GM23338 (cell line): ENCODE results near the gene CAPN15.

Source experiments
- EZH2 ChIP-seq: fragments of 200-600 bp; sonication (generic); IDR thresholded peaks from one replicate; pipeline ENCODE4 v1.8.0; 2017; ENCODE audit warnings: antibody characterized with exemption, mild to moderate bottlenecking, low read depth; ENCODE audit not compliant: unreplicated experiment
- EZH2phosphoT487 ChIP-seq: fragments of 200-600 bp; sonication (generic); IDR thresholded peaks from one replicate; pipeline ENCODE4 v1.8.1; 2018; ENCODE audit warnings: antibody characterized with exemption; ENCODE audit not compliant: unreplicated experiment
- JUNB ChIP-seq: IDR thresholded peaks from one replicate; pipeline ENCODE4 v1.6.1; 2016; ENCODE audit warnings: antibody characterized with exemption; ENCODE audit not compliant: unreplicated experiment
- POLR2AphosphoS5 ChIP-seq: IDR thresholded peaks from 2 replicates; pipeline ENCODE4 v1.6.1; 2016; ENCODE audit warnings: antibody characterized with exemption, low read depth
- REST ChIP-seq: IDR thresholded peaks from one replicate; pipeline ENCODE4 v1.6.1; 2018; ENCODE audit warnings: antibody characterized with exemption; ENCODE audit not compliant: unreplicated experiment
- TF ChIP-seq, protein P1 (sequence below), 2 experiments: fragments of 200-600 bp in 1 of 2; sonication (generic) in 1 of 2; conservative IDR thresholded peaks; 2 replicates each; pipeline versions ENCODE4 v1.5.1 to v1.6.1; 2016 to 2017; ENCODE audit warnings: antibody characterized with exemption in 2 of 2, low read depth in 2 of 2, mild to moderate bottlenecking in 2 of 2, moderate library complexity in 1 of 2

DNA sequence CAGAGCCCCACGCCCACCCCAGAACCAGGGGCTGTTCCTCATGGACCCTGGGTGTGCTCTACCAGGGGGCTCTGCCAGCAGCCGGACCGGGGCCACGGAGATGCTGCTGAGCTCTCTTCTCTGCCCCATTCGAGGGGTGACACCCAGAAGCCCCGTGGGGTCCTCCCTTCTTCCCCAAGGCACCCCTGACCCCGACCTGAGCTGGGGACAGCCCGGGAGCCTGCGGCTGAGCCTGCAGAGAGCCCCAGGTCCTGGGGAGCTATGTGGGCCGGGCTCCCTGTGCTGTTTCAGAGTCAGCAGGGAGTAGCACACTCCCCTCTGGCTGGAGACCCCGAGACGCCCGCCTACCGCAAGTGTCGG is 31.5 kb downstream of the CAPN15 start:
- TF ChIP-seq, protein P1, sequence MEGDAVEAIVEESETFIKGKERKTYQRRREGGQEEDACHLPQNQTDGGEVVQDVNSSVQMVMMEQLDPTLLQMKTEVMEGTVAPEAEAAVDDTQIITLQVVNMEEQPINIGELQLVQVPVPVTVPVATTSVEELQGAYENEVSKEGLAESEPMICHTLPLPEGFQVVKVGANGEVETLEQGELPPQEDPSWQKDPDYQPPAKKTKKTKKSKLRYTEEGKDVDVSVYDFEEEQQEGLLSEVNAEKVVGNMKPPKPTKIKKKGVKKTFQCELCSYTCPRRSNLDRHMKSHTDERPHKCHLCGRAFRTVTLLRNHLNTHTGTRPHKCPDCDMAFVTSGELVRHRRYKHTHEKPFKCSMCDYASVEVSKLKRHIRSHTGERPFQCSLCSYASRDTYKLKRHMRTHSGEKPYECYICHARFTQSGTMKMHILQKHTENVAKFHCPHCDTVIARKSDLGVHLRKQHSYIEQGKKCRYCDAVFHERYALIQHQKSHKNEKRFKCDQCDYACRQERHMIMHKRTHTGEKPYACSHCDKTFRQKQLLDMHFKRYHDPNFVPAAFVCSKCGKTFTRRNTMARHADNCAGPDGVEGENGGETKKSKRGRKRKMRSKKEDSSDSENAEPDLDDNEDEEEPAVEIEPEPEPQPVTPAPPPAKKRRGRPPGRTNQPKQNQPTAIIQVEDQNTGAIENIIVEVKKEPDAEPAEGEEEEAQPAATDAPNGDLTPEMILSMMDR (conservative IDR thresholded peaks at IDR 0.05; ENCODE audit: low read depth in 2 of 2), result no peak
- TF ChIP-seq REST (no peak), EZH2phosphoT487 (no peak), POLR2AphosphoS5 (no peak), EZH2 (no peak), JUNB (no peak)
